Heart right ventricle (tissue), 16 donors: ENCODE data around the gene XIRP1. TPM values are rescaled to one million over a fixed set of nuclear protein-coding genes. Genes with fewer than 3 reads are reported as not detected.

ENCODE experiments used
- ATAC-seq, 8 donors: fragments of 200-7000 bp; cut with Tn5 transposase; one replicate each; pipeline ENCODE4 v1.9.1; 2020; ENCODE audit warnings: mild to moderate bottlenecking in 8 of 8, moderate library complexity in 8 of 8, moderate number of reproducible peaks in 1 of 8
- DNase-seq, 2 donors: peaks; one replicate each; pipeline ENCODE4 v3.0.0-alpha.2; 2020
- H3K27ac ChIP-seq, 10 donors: fragments of 200-600 bp; sonication (generic) in 2 of 10; one replicate each; pipeline versions ENCODE4 v1.5.0 to v1.8.0; 2020 to 2022; ENCODE audit warnings: mild to moderate bottlenecking in 3 of 10
- H3K27me3 ChIP-seq, 7 donors: fragments of 200-600 bp; one replicate each; pipeline ENCODE4 v1.8.0; 2021 to 2022; ENCODE audit warnings: mild to moderate bottlenecking in 2 of 7
- H3K36me3 ChIP-seq, 9 donors: fragments of 200-600 bp; sonication (generic) in 1 of 9; one replicate each; pipeline versions ENCODE4 v1.5.0 to v1.8.0; 2020 to 2022; ENCODE audit warnings: mild to moderate bottlenecking in 2 of 9
- H3K4me1 ChIP-seq, 9 donors: fragments of 200-600 bp; sonication (generic) in 1 of 9; one replicate each; pipeline versions ENCODE4 v1.5.0 to v1.8.0; 2020 to 2022; ENCODE audit warnings: mild to moderate bottlenecking in 4 of 9
- H3K4me3 ChIP-seq, 10 donors: fragments of 200-600 bp; sonication (generic) in 2 of 10; one replicate each; pipeline versions ENCODE4 v1.5.0 to v1.8.0; 2020 to 2022; ENCODE audit warnings: mild to moderate bottlenecking in 7 of 10, moderate library complexity in 2 of 10
- H3K9me3 ChIP-seq, 11 donors: fragments of 200-600 bp in 10 of 11; sonication (generic) in 2 of 11; one replicate each; pipeline versions ENCODE4 v1.5.0 to v1.8.0; 2013 to 2022; ENCODE audit warnings: mild to moderate bottlenecking in 2 of 11, control low read depth in 1 of 11, moderate library complexity in 1 of 11
- CTCF ChIP-seq, 9 donors: fragments of 200-600 bp; sonication (generic) in 2 of 9; IDR thresholded peaks; one replicate each; pipeline versions ENCODE4 v1.5.0 to v1.8.0; 2021 to 2022; ENCODE audit warnings: antibody characterized with exemption in 9 of 9, mild to moderate bottlenecking in 5 of 9, moderate library complexity in 1 of 9
- WGBS, 2 donors: extraction: QIAGEN DNeasy Blood & Tissue Kit; methylation state at CpG; one replicate each; pipeline ENCODE4 v1.1.7; 2013; ENCODE audit warnings: inconsistent platforms in 1 of 2; 5-methylcytosine and 5-hydroxymethylcytosine counted together
- intact Hi-C, 10 donors: fragments of 100-400 bp; cut with DNase I; formaldehyde crosslinking; loops; one replicate each; pipeline versions ENCODE4 v1.11.1 to v1.14.2; 2022
- polyA plus RNA-seq, 2 donors: library from polyadenylated mRNA; stranded (reverse); fragments of 200-250 nt; gene quantifications; one replicate each; pipeline ENCODE4 v1.2.3, GENCODE V29; 2013
- total RNA-seq, 10 donors: library from RNA; stranded (reverse); fragmentation: NEBNext Ultra II Directional in 3 of 10; extraction: Animal tissue kit (Norgen Biotek cat#: 25700) in 3 of 10; gene quantifications; one replicate each; pipeline versions ENCODE4 v1.2.1 to v1.2.4, GENCODE V29; 2021 to 2023
- donor health status: Arrhythmogenic right ventricular cardiomyopathy.
- donor health status: ischemic (EF 13 %, LVEDD 7.1; RV severe dilation, severe dysfunction).
- donor health status: healthy with polysubstance abuse.
- donor health status: DM: no; HTN: yes; CAD: no.
- donor health status: DM: no; HTN: no; CAD: no.
- donor health status: ischemic (EF 25% LVEDD 6.9; RV normal size, moderate dysfunction).
- donor health status: ischemic (EF 25% LVEDD 5.7; RV mildly dilated, moderate dysfunction).
- donor health status: healthy.
- donor health status: DM: yes; HTN: yes; CAD: no.
- donor health status: Ischemic cardiomyopathy.
- donor health status: ischemic (EF 35%, LVEDD 5.7; RV mildly dilated, moderate dysfunction).
- donor health status: nonischemic (EF 11% LVEDD 7.7; RV severe dilation, severe dysfunction).
- donor health status: DM: yes; HTN: yes; CAD: no.
- donor health status: PGD.
- donor health status: ischemic (EF 29% LVEDD 5.4; RV normal size, mild dysfunction).
- donor health status: nonischemic (EF 23%, LVEDD 6.1; RV moderate dilation, normal function).

Gene XIRP1
- total and polyA plus RNA-seq, 12 donors = 277 to 1,691 (median 575) TPM

DNA sequence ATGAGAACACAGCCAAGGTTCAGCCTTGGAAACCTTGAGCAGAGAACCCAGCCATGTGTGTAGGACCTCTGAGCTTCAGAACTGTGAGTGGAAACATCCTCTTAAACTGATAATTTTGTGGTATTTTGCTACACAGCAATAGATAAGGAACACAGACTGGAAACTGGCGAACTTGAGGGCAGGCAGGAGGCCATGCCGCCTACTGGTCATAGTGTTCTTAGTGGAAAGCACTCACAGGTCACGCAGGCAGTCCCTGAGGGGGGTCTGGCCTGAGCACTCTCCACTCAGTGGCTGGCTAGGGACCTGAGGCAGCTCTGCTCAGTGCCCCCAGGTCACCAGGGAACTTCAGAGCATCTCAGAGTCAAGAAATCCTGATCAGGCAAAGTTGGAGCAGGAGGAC, 9.7 kb upstream of the XIRP1 start:
- intact Hi-C loops = no loop called here
- H3K4me1 ChIP-seq = no peaks in the 10 kb centered on the region
- WGBS, 2 donors = 64 to 67% methylated on average over 3 of the region's 3 CpGs
- no peaks in the 10 kb centered on the region for H3K27me3 ChIP-seq
- ATAC-seq = peak in 3 of 8 donors; percentile 15 to 68 (median 20)
- H3K36me3 ChIP-seq = no peaks in the 10 kb centered on the region
- peaks cover 0 to 9% (median 0%) of the 10 kb centered on the region in 11 donors for H3K9me3 ChIP-seq
- H3K4me3 ChIP-seq = no peak overlapping the region
- no peak for DNase-seq
- H3K27ac ChIP-seq = no peak overlapping the region
- no peak for TF ChIP-seq CTCF (IDR thresholded peaks at IDR 0.05)

GRCh38 chr3:39196671-39197356, 4.4 kb upstream of the XIRP1 start:
- no peak for TF ChIP-seq CTCF (IDR thresholded peaks at IDR 0.05)
- Histone ChIP-seq H3K4me3 (no peak overlapping the region), H3K27me3 (no peaks in the 10 kb centered on the region), H3K9me3 (peaks cover 0 to 4% (median 0%) of the 10 kb centered on the region in 11 donors), H3K27ac (peak overlapping the region in 9 of 10 donors; percentile 4 to 90 (median 72)), H3K4me1 (peaks cover 0 to 20% (median 6%) of the 10 kb centered on the region in 9 donors), H3K36me3 (no peaks in the 10 kb centered on the region)
- ATAC-seq (no peak), DNase-seq (peak in 1 of 2 donors; percentile 26)
- intact Hi-C loops = no loop called here
- 28 to 31% methylated on average over 6 of the region's 6 CpGs for WGBS, 2 donors

DNA sequence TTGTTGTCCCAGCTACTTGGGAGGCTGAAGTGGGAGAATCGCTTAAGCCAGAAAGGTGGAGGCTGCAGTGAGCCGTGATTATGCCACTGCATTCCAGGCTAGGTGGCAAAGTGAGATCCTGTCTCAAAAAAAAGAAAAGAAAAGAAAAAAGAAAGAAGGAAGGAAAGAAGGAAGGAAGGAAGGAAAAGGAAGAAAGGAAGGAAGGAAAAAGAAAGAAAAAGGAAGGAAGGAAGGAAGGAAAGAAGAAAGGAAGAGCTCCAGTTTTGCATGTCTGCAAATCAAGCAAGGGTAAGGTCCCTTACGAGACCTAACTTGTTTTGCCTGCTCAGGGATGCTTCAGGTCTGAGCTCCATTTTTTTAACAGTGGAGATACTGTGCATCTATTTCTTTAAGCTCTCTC, 3.6 kb upstream of the XIRP1 start:
- H3K9me3 ChIP-seq = no peaks in the 10 kb centered on the region
- ATAC-seq (no peak), DNase-seq (no peak)
- H3K36me3 ChIP-seq = no peaks in the 10 kb centered on the region
- H3K4me1 ChIP-seq = peaks cover 0 to 20% (median 6%) of the 10 kb centered on the region in 9 donors
- peak overlapping the region in 5 of 10 donors; percentile 72 to 90 (median 82) for H3K27ac ChIP-seq
- WGBS, 2 donors = 81 to 83% methylated on average over 3 of the region's 3 CpGs
- no peak overlapping the region for H3K4me3 ChIP-seq
- intact Hi-C loops = no loop called here
- TF ChIP-seq CTCF (IDR thresholded peaks at IDR 0.05) = no peak
- H3K27me3 ChIP-seq = no peaks in the 10 kb centered on the region

- TF ChIP-seq CTCF (IDR thresholded peaks at IDR 0.05) = no peak
- no peaks in the 10 kb centered on the region for H3K27me3 ChIP-seq
- peaks cover 3 to 34% (median 17%) of the 10 kb centered on the region in 9 donors for H3K4me1 ChIP-seq
- peak overlapping the region; percentile 60 to 98 (median 90) for H3K27ac ChIP-seq
- peaks cover 0 to 12% (median 0%) of the 10 kb centered on the region in 9 donors for H3K36me3 ChIP-seq
- 49 to 67% methylated on average over 7 of the region's 7 CpGs for WGBS, 2 donors
- peak; percentile 21 to 48 for DNase-seq
- H3K9me3 ChIP-seq = no peaks in the 10 kb centered on the region
- peak; percentile 30 to 70 (median 44) for ATAC-seq
- intact Hi-C loops = loop anchor here in 4 of 10 donors (5.0 kb wide), 3 partner anchors 66 to 94 kb away; no protein-coding TSS in a partner anchor
- H3K4me3 ChIP-seq = no peak overlapping the region
These were observed 996 bp upstream of the XIRP1 start for GRCh38 chr3:39193391-39193790.
